ENCODE data around the gene BRIX1. TPM values are rescaled to one million over a fixed set of nuclear protein-coding genes. Genes with fewer than 3 reads are reported as not detected.

Gene BRIX1
- total and polyA plus RNA-seq, 3 donors from 2014 or later = 18.4 to 25.0 (median 23.2) TPM

- no peak for DNase-seq
Observed at GRCh38 chr5:34905564-34905963, 9.9 kb upstream of the BRIX1 start.

GRCh38 chr5:34913072-34913471 is 2.4 kb upstream of the BRIX1 start:
- Histone ChIP-seq H3K27me3 (no peaks in the 10 kb centered on the region), H3K27ac (no peak overlapping the region), H3K4me1 (peaks cover 19% of the 10 kb centered on the region), H3K36me3 (ENCODE audit: low read depth, missing control alignments) (no peaks in the 10 kb centered on the region), H3K9me3 (no peaks in the 10 kb centered on the region), H3K4me3 (no peak overlapping the region)
- WGBS, 2 donors = 69 to 71% methylated on average over 2 of the region's 2 CpGs
- no peak for TF ChIP-seq CTCF (IDR thresholded peaks at IDR 0.05)
- no peak for TF ChIP-seq POLR2A (IDR thresholded peaks at IDR 0.05)
- DNase-seq = no peak
- intact Hi-C loops (cut with DNase I; ENCODE audit: low total_unique reads) = no loop called here

More at GRCh38 chr5:34905564-34905963, 9.9 kb upstream of the BRIX1 start:
- intact Hi-C loops (cut with DNase I; ENCODE audit: low total_unique reads) = no loop called here
- Histone ChIP-seq H3K4me1 (peaks cover 3% of the 10 kb centered on the region), H3K4me3 (no peak overlapping the region), H3K36me3 (ENCODE audit: low read depth, missing control alignments) (no peaks in the 10 kb centered on the region), H3K27me3 (no peaks in the 10 kb centered on the region), H3K9me3 (no peaks in the 10 kb centered on the region), H3K27ac (no peak overlapping the region)
- WGBS, 2 donors = 92% methylated on average over 2 of the region's 2 CpGs
- peak in 2 of 3 experiments; percentile 12 to 15 for TF ChIP-seq CTCF (IDR thresholded peaks at IDR 0.05)
- TF ChIP-seq POLR2A (IDR thresholded peaks at IDR 0.05) = no peak

GRCh38 chr5:34914671-34915138 is 806 bp upstream of the BRIX1 start:
- Histone ChIP-seq H3K9me3 (no peaks in the 10 kb centered on the region), H3K4me3 (peak overlapping the region; percentile 93 to 98), H3K4me1 (peaks cover 16% of the 10 kb centered on the region), H3K27me3 (no peaks in the 10 kb centered on the region), H3K27ac (peak overlapping the region; percentile 60 to 90), H3K36me3 (ENCODE audit: low read depth, missing control alignments) (no peaks in the 10 kb centered on the region)
- DNase-seq = peak; percentile 35
- intact Hi-C loops (cut with DNase I; ENCODE audit: low total_unique reads) = no loop called here
- TF ChIP-seq CTCF (IDR thresholded peaks at IDR 0.05) = no peak
- TF ChIP-seq POLR2A (IDR thresholded peaks at IDR 0.05) = no peak
- WGBS, 2 donors = 2 to 3% methylated on average over 16 to 20 of the region's 20 CpGs

GRCh38 chr5:34915856-34916192 is 313 bp downstream of the BRIX1 start:
- Histone ChIP-seq H3K4me3 (peak overlapping the region; percentile 93 to 98), H3K27ac (peak overlapping the region; percentile 60 to 90), H3K27me3 (no peaks in the 10 kb centered on the region), H3K9me3 (no peaks in the 10 kb centered on the region), H3K36me3 (ENCODE audit: low read depth, missing control alignments) (no peaks in the 10 kb centered on the region), H3K4me1 (peaks cover 16% of the 10 kb centered on the region)
- DNase-seq = no peak
- intact Hi-C loops (cut with DNase I; ENCODE audit: low total_unique reads) = no loop called here
- 0 to 1% methylated on average over 20 of the region's 20 CpGs for WGBS, 2 donors
- TF ChIP-seq CTCF (IDR thresholded peaks at IDR 0.05) = no peak
- TF ChIP-seq POLR2A (IDR thresholded peaks at IDR 0.05) = no peak

GRCh38 chr5:34916518-34916917 is 1.0 kb downstream of the BRIX1 start:
- H3K27me3 ChIP-seq = no peaks in the 10 kb centered on the region
- peak overlapping the region; percentile 93 to 98 for H3K4me3 ChIP-seq
- no peak overlapping the region for H3K27ac ChIP-seq
- H3K9me3 ChIP-seq = no peaks in the 10 kb centered on the region
- peaks cover 16% of the 10 kb centered on the region for H3K4me1 ChIP-seq
- intact Hi-C loops (cut with DNase I; ENCODE audit: low total_unique reads) = no loop called here
- DNase-seq = no peak
- TF ChIP-seq CTCF (IDR thresholded peaks at IDR 0.05) (no peak), POLR2A (IDR thresholded peaks at IDR 0.05) (no peak)
- WGBS, 2 donors = 18 to 19% methylated on average over 6 of the region's 6 CpGs
- no peaks in the 10 kb centered on the region for H3K36me3 ChIP-seq (ENCODE audit: low read depth, missing control alignments)

Data from testis (tissue), 3 donors.